ENCODE results near the gene RCN1. TPM values are rescaled to one million over a fixed set of nuclear protein-coding genes. Genes with fewer than 3 reads are reported as not detected.

Gene RCN1
- total RNA-seq, 4 donors from 2014 or later: 14.7 to 27.0 (median 18.1) TPM

- in situ Hi-C loops (cut with MboI; ENCODE audit: low sequenced_read_pairs in 4 of 4): no loop called here
- Histone ChIP-seq H3K4me1 (no peaks in the 10 kb centered on the region), H3K27ac (no peak overlapping the region), H3K9me3 (no peaks in the 10 kb centered on the region), H3K4me3 (no peak overlapping the region), H3K27me3 (no peaks in the 10 kb centered on the region), H3K36me3 (no peaks in the 10 kb centered on the region)
- peak in 1 of 2 donors; percentile 12 for DNase-seq
- ATAC-seq: peak in 1 of 2 donors; percentile 30
- no peak for TF ChIP-seq POLR2A (IDR thresholded peaks at IDR 0.05)
- TF ChIP-seq, protein P1, sequence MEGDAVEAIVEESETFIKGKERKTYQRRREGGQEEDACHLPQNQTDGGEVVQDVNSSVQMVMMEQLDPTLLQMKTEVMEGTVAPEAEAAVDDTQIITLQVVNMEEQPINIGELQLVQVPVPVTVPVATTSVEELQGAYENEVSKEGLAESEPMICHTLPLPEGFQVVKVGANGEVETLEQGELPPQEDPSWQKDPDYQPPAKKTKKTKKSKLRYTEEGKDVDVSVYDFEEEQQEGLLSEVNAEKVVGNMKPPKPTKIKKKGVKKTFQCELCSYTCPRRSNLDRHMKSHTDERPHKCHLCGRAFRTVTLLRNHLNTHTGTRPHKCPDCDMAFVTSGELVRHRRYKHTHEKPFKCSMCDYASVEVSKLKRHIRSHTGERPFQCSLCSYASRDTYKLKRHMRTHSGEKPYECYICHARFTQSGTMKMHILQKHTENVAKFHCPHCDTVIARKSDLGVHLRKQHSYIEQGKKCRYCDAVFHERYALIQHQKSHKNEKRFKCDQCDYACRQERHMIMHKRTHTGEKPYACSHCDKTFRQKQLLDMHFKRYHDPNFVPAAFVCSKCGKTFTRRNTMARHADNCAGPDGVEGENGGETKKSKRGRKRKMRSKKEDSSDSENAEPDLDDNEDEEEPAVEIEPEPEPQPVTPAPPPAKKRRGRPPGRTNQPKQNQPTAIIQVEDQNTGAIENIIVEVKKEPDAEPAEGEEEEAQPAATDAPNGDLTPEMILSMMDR (IDR thresholded peaks at IDR 0.05 in 4 of 5, conservative IDR thresholded peaks at IDR 0.05 in 1 of 5): no peak
- intact Hi-C loops (cut with DNase I; ENCODE audit: low total_unique reads): no loop called here
Measured at GRCh38 chr11:32081129-32081641, 9.7 kb upstream of the RCN1 start.

DNA sequence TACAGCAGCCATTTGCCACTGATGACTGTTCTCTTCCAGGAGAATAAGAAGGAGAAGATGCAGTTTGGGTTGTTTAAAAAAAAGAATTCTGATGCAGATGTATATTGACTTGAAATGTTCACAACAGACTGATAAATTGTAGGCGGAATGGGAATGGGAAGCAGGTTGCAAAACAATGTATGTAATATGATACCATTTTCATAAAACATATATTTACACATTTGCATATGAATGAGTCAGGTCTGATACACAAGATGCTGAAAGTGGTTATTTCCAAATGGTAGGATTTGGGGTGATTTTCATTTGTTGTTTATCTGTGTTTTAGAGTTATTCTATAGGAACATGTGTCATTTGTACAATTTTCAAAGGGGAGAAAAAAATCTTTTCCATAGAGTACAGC, 9.0 kb upstream of the RCN1 start:
- Histone ChIP-seq H3K9me3 (no peaks in the 10 kb centered on the region), H3K36me3 (no peaks in the 10 kb centered on the region), H3K27me3 (no peaks in the 10 kb centered on the region), H3K27ac (no peak overlapping the region), H3K4me1 (no peaks in the 10 kb centered on the region), H3K4me3 (no peak overlapping the region)
- in situ Hi-C loops (cut with MboI; ENCODE audit: low sequenced_read_pairs in 4 of 4): no loop called here
- ATAC-seq (no peak), DNase-seq (no peak)
- TF ChIP-seq, protein P1 (IDR thresholded peaks at IDR 0.05 in 4 of 5, conservative IDR thresholded peaks at IDR 0.05 in 1 of 5): no peak
- no peak for TF ChIP-seq POLR2A (IDR thresholded peaks at IDR 0.05)
- intact Hi-C loops (cut with DNase I; ENCODE audit: low total_unique reads): no loop called here

GRCh38 chr11:32082346-32082986, 8.4 kb upstream of the RCN1 start:
- intact Hi-C loops (cut with DNase I; ENCODE audit: low total_unique reads): no loop called here
- no peaks in the 10 kb centered on the region for H3K4me1 ChIP-seq
- in situ Hi-C loops (cut with MboI; ENCODE audit: low sequenced_read_pairs in 4 of 4): no loop called here

DNA sequence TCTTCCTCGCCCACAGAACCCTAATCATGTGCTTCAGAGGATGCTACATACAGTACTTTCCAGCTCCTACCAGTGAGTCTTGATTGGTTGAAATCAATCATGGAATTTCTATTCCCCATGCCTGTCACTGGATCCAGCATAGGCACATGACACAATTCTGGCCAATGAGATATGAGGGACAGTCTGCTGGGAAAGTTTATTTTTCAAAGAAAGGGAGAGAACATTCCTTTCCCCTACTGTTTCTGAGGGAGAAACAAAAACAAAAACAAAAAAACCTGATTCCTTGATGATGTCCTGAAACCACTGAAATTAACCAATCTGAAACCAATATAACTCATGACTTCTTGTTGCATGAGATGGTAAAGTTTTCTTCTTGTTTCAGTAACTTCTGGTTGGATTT, 3.3 kb upstream of the RCN1 start:
- no peak for ATAC-seq
- in situ Hi-C loops (cut with MboI; ENCODE audit: low sequenced_read_pairs in 4 of 4) (no loop called here), intact Hi-C loops (cut with DNase I; ENCODE audit: low total_unique reads) (no loop called here)
- no peaks in the 10 kb centered on the region for H3K9me3 ChIP-seq
- no peaks in the 10 kb centered on the region for H3K36me3 ChIP-seq
- no peak for DNase-seq
- H3K4me3 ChIP-seq: no peak overlapping the region
- no peaks in the 10 kb centered on the region for H3K27me3 ChIP-seq
- TF ChIP-seq POLR2A (IDR thresholded peaks at IDR 0.05): no peak
- TF ChIP-seq, protein P1 (IDR thresholded peaks at IDR 0.05 in 4 of 5, conservative IDR thresholded peaks at IDR 0.05 in 1 of 5): no peak
- H3K4me1 ChIP-seq: peaks cover 0 to 10% of the 10 kb centered on the region in 2 donors
- peak overlapping the region in 1 of 4 donors; percentile 25 for H3K27ac ChIP-seq

More at GRCh38 chr11:32082346-32082986, 8.4 kb upstream of the RCN1 start:
- H3K9me3 ChIP-seq: no peaks in the 10 kb centered on the region
- H3K27ac ChIP-seq: no peak overlapping the region
- no peak for DNase-seq
- H3K4me3 ChIP-seq: no peak overlapping the region
- no peak for ATAC-seq
- no peak for TF ChIP-seq POLR2A (IDR thresholded peaks at IDR 0.05)
- TF ChIP-seq, protein P1 (IDR thresholded peaks at IDR 0.05 in 4 of 5, conservative IDR thresholded peaks at IDR 0.05 in 1 of 5): no peak
- H3K27me3 ChIP-seq: no peaks in the 10 kb centered on the region
- H3K36me3 ChIP-seq: no peaks in the 10 kb centered on the region
